ENCODE data around the gene SRRM1.

Gene SRRM1

GRCh38 chr1:24642481-24643362 is at the start of gene SRRM1:
SRRM1 (plus strand) TSS chr1:24643302; CDS start chr1:24643327, 25 bp downstream.
- peak; percentile 90 for DNase-seq (ENCODE audit: low read depth)

GRCh38 chr1:24594328-24594598 is 48.8 kb upstream of the SRRM1 start:
- DNase-seq (ENCODE audit: low read depth) = no peak

- DNase-seq (ENCODE audit: low read depth) = no peak
Observed at GRCh38 chr1:24596401-24596880, 46.7 kb upstream of the SRRM1 start.

GRCh38 chr1:24599265-24599664 is 43.8 kb upstream of the SRRM1 start:
- no peak for DNase-seq (ENCODE audit: low read depth)

- DNase-seq (ENCODE audit: low read depth) = no peak
Observed at GRCh38 chr1:24600551-24600950, 42.6 kb upstream of the SRRM1 start.

- no peak for DNase-seq (ENCODE audit: low read depth)
Observed at GRCh38 chr1:24605534-24606295, 37.4 kb upstream of the SRRM1 start.

GRCh38 chr1:24606296-24606605 is 36.9 kb upstream of the SRRM1 start:
- DNase-seq (ENCODE audit: low read depth) = no peak

- DNase-seq (ENCODE audit: low read depth) = no peak
Observed at GRCh38 chr1:24606621-24607020, 36.5 kb upstream of the SRRM1 start.

GRCh38 chr1:24609949-24610517 is 33.1 kb upstream of the SRRM1 start:
- no peak for DNase-seq (ENCODE audit: low read depth)

- no peak for DNase-seq (ENCODE audit: low read depth)
Observed at GRCh38 chr1:24619376-24619775, 23.7 kb upstream of the SRRM1 start.

- DNase-seq (ENCODE audit: low read depth) = no peak
Observed at GRCh38 chr1:24620678-24621077, 22.4 kb upstream of the SRRM1 start.

- no peak for DNase-seq (ENCODE audit: low read depth)
Observed at GRCh38 chr1:24621121-24621520, 22.0 kb upstream of the SRRM1 start.

GRCh38 chr1:24622218-24622617 is 20.9 kb upstream of the SRRM1 start:
- DNase-seq (ENCODE audit: low read depth) = no peak

GRCh38 chr1:24632832-24633175 is 10.3 kb upstream of the SRRM1 start:
- DNase-seq (ENCODE audit: low read depth) = no peak

GRCh38 chr1:24635195-24635843 is 7.8 kb upstream of the SRRM1 start:
- DNase-seq (ENCODE audit: low read depth) = no peak

GRCh38 chr1:24636661-24637357 is 6.3 kb upstream of the SRRM1 start:
- no peak for DNase-seq (ENCODE audit: low read depth)

- DNase-seq (ENCODE audit: low read depth) = no peak
Observed at GRCh38 chr1:24639094-24639493, 4.0 kb upstream of the SRRM1 start.

GRCh38 chr1:24639881-24640280 is 3.2 kb upstream of the SRRM1 start:
- DNase-seq (ENCODE audit: low read depth) = no peak

- no peak for DNase-seq (ENCODE audit: low read depth)
Observed at GRCh38 chr1:24640288-24640687, 2.8 kb upstream of the SRRM1 start.

- no peak for DNase-seq (ENCODE audit: low read depth)
Observed at GRCh38 chr1:24641646-24642151, 1.4 kb upstream of the SRRM1 start.

- no peak for DNase-seq (ENCODE audit: low read depth)
Observed at GRCh38 chr1:24643363-24644099, 429 bp downstream of the SRRM1 start.

All from stimulated activated CD8-positive, alpha-beta memory T cell treated with anti-CD3 and anti-CD28 coated beads, Interleukin-15, amount 100 ng/mL, for 24 hours (primary cell).